HG02678 (cell line): ENCODE measurements around the gene RNF175.

Source experiments
- ATAC-seq: cut with Tn5 transposase; IDR thresholded peaks from one replicate; pipeline ENCODE4 v1.9.1; 2021; ENCODE audit warnings: mild to moderate bottlenecking, moderate library complexity; ENCODE audit not compliant: unreplicated experiment

The RNF175 gene

DNA sequence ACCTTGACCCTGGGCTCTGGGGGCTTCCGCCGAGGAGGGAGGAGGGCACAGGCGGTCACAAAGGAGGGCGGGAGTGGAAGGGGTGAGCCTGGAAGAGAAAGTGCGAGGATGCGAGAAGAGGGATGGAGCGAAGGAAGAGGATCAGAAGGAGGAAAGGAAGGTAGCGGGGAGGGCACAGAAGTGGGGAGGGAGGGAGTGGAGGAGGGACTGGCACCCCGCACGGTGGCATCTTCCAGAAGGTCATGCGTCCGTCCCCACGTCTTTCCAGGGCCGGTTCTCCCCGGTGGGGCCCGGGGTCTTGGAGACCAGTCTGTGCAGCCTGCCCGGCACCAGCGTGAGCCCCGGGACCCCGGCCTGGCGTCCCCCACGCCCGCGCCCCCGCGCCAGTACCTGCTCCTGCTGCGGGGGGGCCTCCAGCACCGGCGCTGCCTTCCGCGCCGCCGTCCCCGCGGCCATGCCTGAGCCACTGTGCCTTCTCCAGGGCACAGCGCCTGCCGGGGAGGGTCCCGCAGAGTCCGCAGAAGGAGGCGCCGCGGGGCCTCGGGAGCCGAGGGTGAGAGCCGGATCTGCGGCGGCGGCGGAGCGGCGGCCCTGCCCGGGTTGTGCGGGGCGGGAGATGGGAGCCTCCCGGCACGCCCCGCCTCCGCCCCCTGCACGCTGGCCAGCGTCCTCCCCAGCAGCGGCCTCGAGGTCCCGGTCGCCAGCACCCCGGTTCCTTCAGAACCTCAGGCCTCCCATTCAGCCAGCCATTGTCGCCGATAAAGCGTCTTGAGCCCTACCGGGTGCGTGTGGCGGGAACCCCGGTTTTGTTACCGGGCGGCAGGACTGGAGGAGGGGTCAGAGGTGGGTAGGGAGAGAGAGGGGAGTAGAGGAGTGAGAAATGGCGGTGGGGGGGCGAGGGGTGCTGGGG is at the start of gene RNF175:
Gene RNF175, minus strand, starts transcription at position 618 of the 910 bp plus-strand sequence. Its CDS starts 162 bp downstream, at position 456.
- ATAC-seq: no peak

DNA sequence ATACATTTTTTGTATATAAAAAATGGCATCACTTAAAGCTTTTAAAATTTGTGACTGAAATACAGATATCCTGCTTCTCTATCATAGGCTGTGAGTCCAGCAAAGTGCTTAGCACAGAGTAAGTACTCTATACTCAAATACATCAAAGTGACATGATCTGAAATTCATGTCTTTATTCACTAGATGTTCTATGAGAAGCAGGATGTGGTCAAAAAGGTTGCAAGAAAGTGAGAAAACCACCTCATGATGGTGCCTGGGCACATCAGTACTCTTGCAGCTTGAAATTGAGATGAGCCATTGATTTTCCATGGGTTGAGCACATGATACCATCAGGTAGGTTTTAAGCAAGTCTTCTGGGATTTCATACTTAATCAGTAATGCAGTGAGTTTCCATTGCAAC is 49.5 kb upstream of the RNF175 start:
- ATAC-seq: no peak

DNA sequence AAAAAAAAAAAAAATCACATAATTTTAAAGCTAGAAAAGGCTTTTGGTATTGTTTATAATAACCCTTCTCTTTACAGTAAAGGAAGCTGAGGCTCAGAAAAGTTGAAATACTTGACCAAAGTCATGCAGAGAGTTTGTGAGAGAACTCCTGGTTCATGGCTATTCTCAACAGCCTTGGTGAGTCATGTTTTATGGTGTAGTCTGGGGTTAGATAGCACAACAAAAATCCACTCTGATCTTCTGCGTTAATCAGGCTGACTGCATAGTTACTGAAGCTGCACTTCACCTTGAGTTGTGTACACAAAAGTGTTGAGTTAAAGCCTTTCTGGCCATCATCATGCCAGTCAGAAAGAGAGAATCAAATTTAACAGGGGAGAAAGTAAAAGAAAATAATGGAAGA is 48.4 kb upstream of the RNF175 start:
- no peak for ATAC-seq

DNA sequence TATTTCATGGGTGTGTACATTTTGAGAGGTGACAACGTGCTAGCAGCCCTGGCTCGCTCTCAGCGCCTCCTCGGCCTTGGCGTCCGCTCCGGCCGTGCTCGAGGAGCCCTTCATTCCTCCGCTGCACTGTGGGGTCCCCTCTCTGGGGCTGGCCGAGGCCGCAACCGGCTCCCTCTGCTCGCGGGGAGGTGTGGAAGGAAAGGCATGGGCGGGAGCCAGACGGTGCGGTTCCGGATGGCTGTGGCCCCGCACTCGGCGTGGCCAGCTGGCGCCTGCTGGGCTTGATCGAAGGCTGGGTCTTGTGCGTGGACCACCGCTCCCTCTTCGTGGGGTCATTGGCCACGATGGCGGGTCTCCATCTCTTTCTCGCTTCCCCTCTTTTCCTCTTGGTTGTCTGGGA is 46.2 kb upstream of the RNF175 start:
- no peak for ATAC-seq

DNA sequence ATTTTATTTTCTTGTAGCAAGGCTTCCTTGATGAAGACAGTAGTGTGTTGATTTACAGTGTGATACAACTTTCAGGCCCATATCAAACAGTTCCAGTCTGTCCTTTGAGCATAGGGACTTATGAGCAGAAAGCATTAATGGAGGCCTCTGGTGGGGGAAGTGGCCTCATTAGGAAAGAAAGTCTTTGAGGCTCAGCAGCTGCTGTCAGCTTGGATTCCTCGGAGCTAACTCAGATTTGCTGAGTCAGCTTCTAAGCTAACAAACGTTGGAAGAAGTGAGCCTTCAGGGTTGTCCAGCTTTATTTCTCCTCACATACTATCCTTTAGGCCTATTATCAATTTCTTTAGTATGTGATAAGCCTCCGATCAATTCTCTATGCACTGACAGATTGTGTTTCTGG is 44.9 kb upstream of the RNF175 start:
- ATAC-seq: no peak

DNA sequence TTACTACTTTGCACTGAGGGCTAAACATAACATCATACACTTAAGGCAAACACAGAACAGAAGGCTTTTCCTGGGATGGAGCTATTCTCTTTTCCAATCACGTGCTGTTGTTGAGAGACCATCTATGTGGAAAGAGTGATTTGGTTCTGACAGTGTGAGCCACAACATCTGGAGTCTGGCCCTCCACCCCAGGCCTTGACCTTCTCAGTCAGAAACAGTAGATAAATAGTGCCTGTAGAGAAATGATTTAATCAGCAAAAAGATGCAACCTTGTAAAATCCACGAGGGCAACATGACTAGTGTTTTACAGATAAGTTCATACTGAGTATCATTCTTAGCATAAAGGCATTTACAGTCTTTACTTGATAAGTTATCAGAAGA is 39.9 kb upstream of the RNF175 start:
- ATAC-seq: no peak

DNA sequence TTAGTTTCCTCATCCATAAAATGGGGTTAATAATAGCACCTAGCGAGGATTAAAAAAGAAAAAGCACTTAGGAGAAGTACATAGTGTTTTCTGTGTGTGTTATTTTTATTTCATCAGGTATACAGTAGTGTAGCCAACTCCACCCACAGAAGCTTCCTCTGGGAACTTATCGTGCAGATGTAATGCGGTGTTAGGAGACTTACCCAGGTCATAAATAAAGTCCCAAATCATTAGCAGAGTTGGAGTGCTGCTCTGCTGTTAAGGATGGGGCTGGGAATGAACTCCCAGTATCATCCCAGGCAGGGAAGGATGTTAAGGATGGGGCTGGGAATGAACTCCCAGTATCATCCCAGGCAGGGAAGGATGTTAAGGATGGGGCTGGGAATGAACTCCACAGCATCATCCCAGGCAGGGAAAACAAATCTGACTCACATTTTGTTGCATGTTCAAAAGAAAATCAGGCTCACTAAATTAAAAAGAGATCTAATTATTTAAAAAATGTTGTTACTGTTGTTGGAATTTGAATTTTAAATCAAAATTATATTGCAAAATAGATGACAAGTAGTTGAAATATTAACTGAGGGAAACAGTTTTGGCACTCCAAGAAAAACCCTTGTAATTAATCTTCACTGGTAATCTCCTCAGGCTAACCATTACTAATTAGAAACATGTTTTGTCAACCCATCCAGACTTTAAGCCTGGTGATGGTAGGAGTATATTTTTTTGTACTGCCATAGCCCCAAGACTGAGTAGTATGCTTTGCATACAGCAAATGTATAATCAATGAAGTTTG is 39.3 kb upstream of the RNF175 start:
- ATAC-seq: no peak

DNA sequence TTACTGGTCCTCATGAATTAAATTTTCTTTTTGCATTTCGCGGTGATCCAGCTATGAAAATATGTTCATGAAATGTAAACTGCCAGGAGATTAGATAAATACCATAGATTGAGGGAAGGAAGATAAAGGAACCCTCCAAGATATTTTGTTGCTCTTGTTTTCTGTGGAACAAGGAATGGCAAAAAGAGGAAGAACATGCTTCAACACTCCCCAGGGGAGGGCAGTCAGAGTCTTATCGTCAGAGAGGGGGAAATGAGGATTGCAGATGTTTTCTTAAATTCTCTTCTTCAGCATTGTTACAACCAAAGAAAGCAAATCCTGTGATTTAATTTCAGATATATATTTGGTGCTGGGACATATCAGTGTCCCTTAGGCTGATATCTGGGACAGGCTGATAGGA is 38.6 kb upstream of the RNF175 start:
- no peak for ATAC-seq

DNA sequence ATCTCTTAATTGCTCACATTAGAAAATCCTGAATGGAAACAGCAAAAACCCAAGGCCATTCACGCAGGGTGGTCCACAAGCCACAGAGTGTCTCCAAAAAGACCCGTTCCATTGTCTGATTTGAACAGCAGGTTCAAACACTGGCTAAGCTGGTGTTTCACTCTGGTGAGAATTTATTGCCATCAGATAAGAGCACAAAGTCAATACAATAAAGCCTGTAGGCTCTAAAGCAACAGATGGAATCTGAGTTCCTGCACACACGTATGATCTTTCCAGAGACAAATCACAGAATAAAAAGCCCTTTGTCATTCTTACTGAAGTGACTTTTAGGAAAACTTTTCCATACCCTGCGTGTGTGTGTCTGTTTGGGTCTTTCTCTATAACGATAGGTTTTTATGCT is 34.2 kb upstream of the RNF175 start:
- no peak for ATAC-seq

DNA sequence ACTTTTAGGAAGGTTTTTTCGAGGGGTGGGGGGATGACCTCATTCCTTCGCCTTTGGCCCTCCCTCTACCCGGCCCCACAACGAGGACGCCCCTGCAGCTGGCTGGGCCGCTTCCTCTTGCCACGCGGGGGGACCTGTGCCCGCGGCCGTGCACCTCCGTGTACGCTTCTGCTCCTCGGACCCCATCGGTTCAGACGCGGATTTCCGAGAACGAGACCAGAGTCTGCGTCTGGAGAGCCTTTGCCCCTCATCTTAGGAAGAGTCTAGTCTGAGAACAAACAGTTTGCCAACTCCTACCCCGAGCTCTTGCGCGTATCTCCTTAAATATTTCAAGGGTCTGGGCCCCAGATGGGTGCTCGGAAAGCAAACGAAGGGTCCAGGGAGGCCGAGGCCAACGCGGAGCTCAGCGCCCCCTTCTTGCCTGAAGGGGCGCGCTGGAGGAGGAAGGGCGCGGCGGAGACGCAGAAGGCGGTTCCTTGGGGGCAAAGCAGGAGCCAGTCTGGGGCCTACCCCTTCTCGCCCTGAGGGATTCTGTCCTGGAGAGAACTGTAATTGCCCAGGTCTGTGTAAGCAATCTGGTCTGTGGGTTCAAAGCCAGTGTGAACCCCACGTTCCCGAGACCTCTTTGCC is 32.9 kb upstream of the RNF175 start:
- ATAC-seq: no peak

DNA sequence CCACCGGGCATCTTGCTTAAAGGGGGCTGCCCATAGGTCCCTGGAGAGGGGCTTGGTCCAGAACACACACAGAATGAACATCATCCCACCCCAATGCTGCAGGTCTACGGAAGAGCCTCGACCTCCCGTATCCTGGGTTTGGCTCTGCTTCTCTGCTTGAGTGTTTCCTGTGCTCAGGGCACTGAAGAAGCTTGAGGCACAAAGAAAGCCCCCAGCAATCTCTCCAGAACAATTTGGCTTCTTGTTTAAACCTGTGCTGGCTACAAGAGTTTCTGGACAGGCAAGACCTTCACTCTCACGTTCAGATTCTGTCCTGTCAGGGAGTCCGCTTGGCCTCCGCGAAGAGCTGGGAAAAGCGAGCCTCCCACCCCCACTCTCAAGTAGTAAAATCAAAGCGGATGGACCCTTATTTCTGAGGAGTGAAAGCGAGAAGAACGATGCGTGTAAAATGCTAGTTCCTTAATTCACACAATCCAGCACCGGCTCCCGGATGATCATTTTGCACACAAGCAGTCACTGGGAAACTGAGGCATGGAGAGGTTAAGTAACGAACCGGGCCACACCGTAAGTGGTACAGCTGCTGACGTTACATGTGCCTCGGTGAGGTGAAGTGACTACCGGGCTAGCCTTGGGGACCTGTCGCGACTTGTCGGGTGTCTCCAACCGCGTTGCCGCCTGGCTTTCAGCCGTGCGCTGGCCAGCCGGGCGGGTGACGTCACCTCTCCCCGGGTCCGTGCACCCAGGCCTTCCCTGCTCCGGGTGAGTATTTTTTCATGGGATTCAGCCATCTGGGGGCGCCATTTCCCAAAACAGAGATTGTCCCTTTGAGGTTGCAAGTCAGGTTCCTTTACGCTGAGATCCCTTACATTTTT is 32.2 kb upstream of the RNF175 start:
- ATAC-seq: no peak

DNA sequence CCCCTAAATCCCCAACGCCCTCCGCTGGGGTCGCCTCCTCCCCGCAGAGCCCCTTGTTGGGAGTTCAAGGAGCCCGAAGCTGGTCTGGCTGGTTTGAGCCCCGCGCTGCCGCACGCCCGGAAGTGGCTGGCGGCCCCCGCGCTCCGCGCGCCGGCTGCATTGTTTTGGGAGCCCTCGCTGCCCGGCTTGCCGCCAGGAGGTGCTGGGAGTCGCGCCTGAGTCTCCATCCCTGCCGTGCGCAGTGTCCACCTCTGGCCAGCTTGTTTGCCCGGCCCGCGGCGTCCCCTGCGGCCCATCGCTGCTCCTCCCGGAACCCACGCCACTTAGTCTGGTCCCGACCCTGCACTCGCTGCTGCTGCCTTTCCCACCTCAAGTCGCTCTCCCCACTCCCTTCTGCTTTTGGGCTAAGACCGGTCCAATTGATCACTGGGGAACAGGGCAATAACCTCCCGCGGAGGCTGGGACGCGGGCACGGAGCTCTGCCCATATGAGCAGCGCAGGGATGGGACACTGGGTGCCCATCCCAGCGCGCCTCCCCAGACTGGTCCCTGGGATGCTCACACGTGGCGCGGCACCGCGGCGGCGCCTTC is 31.2 kb upstream of the RNF175 start:
- peak; percentile 49 for ATAC-seq

DNA sequence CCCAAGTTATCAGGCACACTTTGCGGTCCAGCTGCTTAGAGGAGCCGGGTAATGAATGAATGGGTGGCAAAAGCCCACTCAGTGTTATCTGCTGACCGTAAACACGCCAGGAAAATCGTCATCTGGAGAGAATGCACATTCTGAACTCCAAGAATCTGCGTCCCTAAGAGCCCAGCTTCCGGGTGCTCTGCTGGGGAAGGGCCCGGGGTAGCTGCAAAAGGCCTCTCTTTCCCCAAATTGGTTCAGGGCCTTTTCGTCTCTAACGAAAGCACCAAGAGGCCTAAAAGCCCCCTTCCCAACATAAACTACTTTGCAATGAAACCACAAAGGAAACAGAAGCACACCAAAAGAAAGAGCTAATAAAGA is 30.7 kb upstream of the RNF175 start:
- no peak for ATAC-seq

DNA sequence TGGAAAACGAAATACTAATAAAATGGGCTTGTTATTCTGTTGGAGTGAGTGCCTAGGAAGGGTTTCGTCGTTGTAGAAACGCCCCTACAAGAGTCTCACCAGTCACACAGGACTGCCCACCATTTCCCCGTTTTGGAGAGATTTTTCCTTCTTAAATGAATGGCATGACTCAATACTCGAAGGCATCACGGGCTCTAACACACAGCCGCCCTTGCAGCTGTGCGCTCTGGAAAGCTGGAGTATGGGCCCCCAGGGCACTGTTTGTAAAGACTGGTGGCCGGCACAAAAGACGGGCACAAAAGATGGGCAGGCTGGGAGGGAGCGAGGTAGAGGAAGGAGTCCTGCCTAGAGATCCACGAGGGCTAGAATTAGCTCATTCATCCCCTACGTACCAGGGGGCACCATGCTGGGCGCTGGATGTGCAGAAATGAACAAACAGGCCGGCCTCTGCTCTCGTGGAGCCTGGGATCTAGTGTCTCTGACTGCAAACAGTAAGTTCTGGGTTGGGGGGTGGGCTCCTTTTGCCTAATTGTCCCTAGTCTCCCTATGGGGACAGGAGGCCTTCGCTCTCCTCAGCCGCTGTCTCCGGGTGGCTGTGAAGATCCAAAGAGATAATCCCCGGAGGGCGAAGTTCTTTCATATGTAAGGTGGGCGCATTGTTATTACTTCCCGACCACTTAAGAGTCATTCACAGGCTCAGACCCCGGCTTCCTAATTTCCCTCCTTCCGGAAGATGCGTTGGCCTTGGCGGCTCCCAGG is 30.1 kb upstream of the RNF175 start:
- ATAC-seq: no peak

DNA sequence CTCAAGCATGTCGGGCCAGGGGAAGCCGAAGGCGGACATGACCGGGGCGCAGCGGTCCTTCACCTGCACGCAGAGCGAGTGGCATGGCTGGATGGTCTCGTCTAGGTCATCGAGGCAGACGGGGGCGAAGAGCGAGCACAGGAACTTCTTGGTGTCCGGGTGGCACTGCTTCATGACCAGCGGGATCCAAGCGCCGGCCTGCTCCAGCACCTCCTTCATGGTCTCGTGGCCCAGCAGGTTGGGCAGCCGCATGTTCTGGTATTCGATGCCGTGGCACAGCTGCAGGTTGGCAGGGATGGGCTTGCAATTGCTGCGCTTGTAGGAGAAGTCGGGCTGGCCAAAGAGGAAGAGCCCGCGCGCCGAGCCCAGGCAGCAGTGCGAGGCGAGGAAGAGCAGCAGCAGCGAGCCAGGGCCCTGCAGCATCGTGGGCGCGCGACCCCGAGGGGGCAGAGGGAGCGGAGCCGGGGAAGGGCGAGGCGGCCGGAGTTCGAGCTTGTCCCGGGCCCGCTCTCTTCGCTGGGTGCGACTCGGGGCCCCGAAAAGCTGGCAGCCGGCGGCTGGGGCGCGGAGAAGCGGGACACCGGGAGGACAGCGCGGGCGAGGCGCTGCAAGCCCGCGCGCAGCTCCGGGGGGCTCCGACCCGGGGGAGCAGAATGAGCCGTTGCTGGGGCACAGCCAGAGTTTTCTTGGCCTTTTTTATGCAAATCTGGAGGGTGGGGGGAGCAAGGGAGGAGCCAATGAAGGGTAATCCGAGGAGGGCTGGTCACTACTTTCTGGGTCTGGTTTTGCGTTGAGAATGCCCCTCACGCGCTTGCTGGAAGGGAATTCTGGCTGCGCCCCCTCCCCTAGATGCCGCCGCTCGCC is 28.8 kb upstream of the RNF175 start, which contains the start of gene SFRP2:
Gene SFRP2, minus strand, starts transcription at position 671 of the 864 bp plus-strand sequence. Its CDS starts 248 bp downstream, at position 423.
- no peak for ATAC-seq

DNA sequence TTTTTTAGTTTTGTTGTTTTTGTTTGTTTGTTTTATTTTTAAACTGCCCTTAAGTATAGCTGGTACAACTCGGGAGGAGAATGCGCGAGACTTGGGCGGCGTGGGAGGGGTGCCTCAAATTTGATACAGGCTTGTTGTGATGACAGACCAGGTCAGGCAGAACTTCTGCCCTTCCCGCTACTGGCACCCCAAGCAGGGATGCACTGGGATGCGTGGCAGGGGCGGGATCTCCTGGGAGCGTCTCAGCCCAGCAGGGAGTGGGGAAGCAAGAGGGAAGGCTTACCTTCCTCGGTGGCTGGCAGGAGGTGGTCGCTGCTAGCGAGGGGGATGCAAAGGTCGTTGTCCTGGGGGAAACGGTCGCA is 28.2 kb upstream of the RNF175 start:
- no peak for ATAC-seq

DNA sequence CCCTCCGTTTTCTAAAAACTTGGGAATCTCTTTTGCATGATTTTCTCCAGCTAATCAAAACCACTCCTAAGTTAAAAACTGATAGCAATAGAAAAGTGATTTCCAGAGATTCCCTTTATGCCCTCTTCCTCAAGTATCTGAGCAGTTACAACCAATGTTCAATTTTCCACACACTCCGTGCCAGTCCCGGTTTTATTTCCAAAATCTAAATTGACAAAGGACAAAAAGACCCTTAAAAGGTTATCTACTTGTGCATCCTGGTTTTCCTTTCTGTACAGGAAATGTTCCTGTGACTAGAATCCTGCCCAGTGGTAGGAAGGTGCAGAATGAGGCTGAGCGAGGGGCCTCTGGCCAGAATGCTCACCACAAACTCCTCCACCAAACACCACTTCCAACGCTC is 27.8 kb upstream of the RNF175 start:
- no peak for ATAC-seq

DNA sequence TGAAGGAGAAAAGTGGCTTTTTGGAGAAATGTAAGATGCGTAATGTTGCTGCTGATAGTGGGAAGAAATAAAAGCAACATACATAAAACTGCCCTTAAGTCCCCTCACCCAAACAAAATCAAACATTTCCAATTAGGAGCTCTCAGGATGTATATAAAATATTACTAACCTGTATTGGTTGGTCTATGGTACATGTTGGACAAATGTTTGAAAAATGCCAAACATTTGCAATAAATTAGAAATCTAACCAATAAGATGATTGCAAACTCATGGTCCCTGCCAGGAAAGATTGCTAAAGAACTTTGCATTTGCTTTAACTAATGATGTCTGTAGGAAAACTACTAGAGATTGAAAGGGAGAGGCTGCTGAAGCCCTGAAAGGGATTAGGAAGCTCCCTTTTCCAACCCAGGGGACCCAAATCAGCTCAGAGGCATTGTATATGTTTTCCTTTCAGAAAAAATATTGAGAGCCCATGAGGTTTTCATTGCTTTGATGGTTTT is 27.3 kb upstream of the RNF175 start:
- ATAC-seq: no peak
